ENCODE data around the gene INPP5A. TPM values are rescaled to one million over a fixed set of nuclear protein-coding genes. Genes with fewer than 3 reads are reported as not detected.

The INPP5A gene
- total and polyA plus RNA-seq, 10 of the 15 experiments (the other 5 are each of a cell fraction or from before 2014, with no cell fraction given), result 0.52 to 15.0 (median 6.3) TPM

DNA sequence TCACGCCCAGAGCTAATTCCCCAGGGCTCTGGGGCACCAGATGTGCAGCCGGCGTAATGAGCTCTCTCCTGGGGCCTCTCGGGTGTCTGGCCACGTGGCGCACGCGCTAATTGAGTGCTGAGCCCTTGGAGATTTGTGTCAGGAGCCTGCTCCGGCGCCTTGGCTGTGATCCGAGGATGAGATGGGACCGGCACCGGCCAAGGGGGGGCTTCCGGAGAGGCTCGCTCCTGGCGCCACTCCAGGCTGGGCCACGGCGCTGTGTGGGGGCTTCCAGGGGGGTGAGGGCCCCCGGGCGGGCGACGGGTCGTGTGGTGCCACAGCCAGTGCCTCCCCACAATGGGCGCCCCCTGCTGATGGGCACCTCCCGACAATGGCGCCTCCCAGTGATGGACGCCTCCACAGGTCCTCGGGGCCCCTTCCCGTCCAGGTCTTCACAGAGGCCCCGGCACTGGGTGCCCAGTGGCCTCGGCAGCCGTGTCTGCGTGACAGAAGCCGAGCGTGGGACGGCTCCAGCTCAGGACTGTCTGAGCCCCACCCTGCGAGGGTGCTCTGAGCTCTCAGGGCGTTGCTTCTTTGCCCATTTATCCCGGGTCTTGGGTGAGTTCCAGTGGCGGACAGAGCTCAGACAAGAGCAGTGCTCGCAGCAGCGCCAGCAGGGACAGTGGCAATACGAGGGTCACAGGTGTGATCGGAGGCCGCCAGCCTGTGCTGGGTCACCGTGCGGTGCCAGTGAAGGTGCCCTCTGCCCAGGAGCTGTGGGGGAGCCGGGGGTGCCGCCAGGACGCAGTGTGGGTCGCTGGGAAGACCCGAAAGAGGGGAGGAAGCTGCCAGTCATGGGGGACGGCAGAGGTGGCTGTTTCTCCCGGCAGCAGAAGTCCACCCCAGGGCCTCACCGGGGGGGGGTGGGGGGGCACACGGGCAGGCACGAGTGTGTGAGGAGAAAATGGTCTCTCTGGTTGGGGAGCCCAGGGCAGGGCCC is 256.6 kb downstream of the INPP5A start:
- no peak overlapping the region for H3K27ac ChIP-seq (ENCODE audit: control insufficient read depth, insufficient read depth)
- DNase-seq (ENCODE audit: low read depth, low spot score), result no peak
- WGBS (ENCODE audit: insufficient coverage, insufficient replicate concordance, low lambda C conversion rate, missing lambda C conversion rate), result 54% methylated on average over 45 of the region's 57 CpGs
- RAD21 ChIA-PET (ENCODE audit: unreplicated experiment), result no interaction called here
- POLR2A ChIA-PET, result no interaction called here
- SMC1A ChIA-PET (ENCODE audit: uncharacterized antibody, unreplicated experiment), result no interaction called here
- H3K4me3 ChIP-seq, result no peak overlapping the region
- no peaks in the 10 kb centered on the region for H3K36me3 ChIP-seq (ENCODE audit: control insufficient read depth in 2 of 2, insufficient read depth in 2 of 2, low read length in 1 of 2)
- intact Hi-C loops (cut with micrococcal nuclease; ENCODE audit: unreplicated experiment) (no loop called here), in situ Hi-C loops (cut with MboI) (no loop called here)
- CTCF ChIA-PET, result no interaction called here
- FAIRE-seq, result no peak
- ATAC-seq, result no peak
- no peaks in the 10 kb centered on the region for H3K9me3 ChIP-seq (replicated peaks; ENCODE audit: control insufficient read depth, insufficient read depth, low read length)
- H2AFZ ChIP-seq (ENCODE audit: control insufficient read depth, low read depth, low read length), result no peak overlapping the region
- TF ChIP-seq, protein P1, sequence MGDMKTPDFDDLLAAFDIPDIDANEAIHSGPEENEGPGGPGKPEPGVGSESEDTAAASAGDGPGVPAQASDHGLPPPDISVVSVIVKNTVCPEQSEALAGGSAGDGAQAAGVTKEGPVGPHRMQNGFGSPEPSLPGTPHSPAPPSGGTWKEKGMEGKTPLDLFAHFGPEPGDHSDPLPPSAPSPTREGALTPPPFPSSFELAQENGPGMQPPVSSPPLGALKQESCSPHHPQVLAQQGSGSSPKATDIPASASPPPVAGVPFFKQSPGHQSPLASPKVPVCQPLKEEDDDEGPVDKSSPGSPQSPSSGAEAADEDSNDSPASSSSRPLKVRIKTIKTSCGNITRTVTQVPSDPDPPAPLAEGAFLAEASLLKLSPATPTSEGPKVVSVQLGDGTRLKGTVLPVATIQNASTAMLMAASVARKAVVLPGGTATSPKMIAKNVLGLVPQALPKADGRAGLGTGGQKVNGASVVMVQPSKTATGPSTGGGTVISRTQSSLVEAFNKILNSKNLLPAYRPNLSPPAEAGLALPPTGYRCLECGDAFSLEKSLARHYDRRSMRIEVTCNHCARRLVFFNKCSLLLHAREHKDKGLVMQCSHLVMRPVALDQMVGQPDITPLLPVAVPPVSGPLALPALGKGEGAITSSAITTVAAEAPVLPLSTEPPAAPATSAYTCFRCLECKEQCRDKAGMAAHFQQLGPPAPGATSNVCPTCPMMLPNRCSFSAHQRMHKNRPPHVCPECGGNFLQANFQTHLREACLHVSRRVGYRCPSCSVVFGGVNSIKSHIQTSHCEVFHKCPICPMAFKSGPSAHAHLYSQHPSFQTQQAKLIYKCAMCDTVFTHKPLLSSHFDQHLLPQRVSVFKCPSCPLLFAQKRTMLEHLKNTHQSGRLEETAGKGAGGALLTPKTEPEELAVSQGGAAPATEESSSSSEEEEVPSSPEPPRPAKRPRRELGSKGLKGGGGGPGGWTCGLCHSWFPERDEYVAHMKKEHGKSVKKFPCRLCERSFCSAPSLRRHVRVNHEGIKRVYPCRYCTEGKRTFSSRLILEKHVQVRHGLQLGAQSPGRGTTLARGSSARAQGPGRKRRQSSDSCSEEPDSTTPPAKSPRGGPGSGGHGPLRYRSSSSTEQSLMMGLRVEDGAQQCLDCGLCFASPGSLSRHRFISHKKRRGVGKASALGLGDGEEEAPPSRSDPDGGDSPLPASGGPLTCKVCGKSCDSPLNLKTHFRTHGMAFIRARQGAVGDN (IDR thresholded peaks at IDR 0.05), result no peak
- no peak overlapping the region for H3K4me2 ChIP-seq (ENCODE audit: control insufficient read depth, insufficient read depth)
- no peaks in the 10 kb centered on the region for H3K27me3 ChIP-seq (replicated peaks in 1 of 2; ENCODE audit: control insufficient read depth in 2 of 2, insufficient read depth in 2 of 2, low read length in 1 of 2)
- no peaks in the 10 kb centered on the region for H3K79me2 ChIP-seq (ENCODE audit: control insufficient read depth, insufficient read depth, low read length)
- BruUV-seq (replicated peaks), result no TSS peak
- H4K20me1 ChIP-seq (ENCODE audit: control insufficient read depth, insufficient read depth), result no peaks in the 10 kb centered on the region
- no peak overlapping the region for H3K9ac ChIP-seq (ENCODE audit: control insufficient read depth, insufficient read depth, low read length)
- no peaks in the 10 kb centered on the region for H3K4me1 ChIP-seq (ENCODE audit: control insufficient read depth, insufficient read depth, low read length)

All from GM12878 (cell line).